Stomach (tissue), 4 donors: ENCODE measurements around the gene LRCH1.

Experiments
- CTCF ChIP-seq, 7 experiments: fragments of 450-650 bp in 4 of 7; fragments of 200-600 bp in 3 of 7; sonication (generic) in 3 of 7; IDR thresholded peaks; one replicate each; pipeline ENCODE4 v1.5.1; 2016 to 2019; ENCODE audit warnings: antibody characterized with exemption in 7 of 7, control low read depth in 2 of 7, mild to moderate bottlenecking in 1 of 7
- EP300 ChIP-seq: sonication (generic); formaldehyde crosslinking; IDR thresholded peaks from one replicate; pipeline ENCODE4 v1.6.1; 2017; ENCODE audit warnings: antibody characterized with exemption
- POLR2A ChIP-seq, 4 donors: fragments of 450-650 bp; IDR thresholded peaks; one replicate each; pipeline ENCODE4 v1.6.1; 2016; ENCODE audit warnings: antibody characterized with exemption in 4 of 4, control low read depth in 2 of 4, mild to moderate bottlenecking in 1 of 4, moderate library complexity in 1 of 4
- POLR2AphosphoS5 ChIP-seq, 3 donors: sonication (generic); formaldehyde crosslinking; IDR thresholded peaks; one replicate each; pipeline ENCODE4 v1.6.1; 2016; ENCODE audit warnings: antibody characterized with exemption in 3 of 3

GRCh38 chr13:46676378-46676725 lies 123.4 kb downstream of the LRCH1 start:
- TF ChIP-seq CTCF (IDR thresholded peaks at IDR 0.05) (no peak), POLR2A (IDR thresholded peaks at IDR 0.05) (no peak), POLR2AphosphoS5 (IDR thresholded peaks at IDR 0.05) (no peak), EP300 (no peak)
